ENCODE measurements around the gene JMJD7. TPM values are rescaled to one million over a fixed set of nuclear protein-coding genes. Genes with fewer than 3 reads are reported as not detected.

JMJD7 gene
- total RNA-seq, 4 donors from 2014 or later, result 2.0 to 12.6 (median 7.9) TPM

GRCh38 chr15:41817327-41817726 is 10.6 kb upstream of the JMJD7 start:
- no peak for TF ChIP-seq CTCF (IDR thresholded peaks at IDR 0.05; ENCODE audit: low read depth)

GRCh38 chr15:41817781-41818180 is 10.1 kb upstream of the JMJD7 start:
- no peak for TF ChIP-seq CTCF (IDR thresholded peaks at IDR 0.05; ENCODE audit: low read depth)

- no peak for TF ChIP-seq CTCF (IDR thresholded peaks at IDR 0.05; ENCODE audit: low read depth)
Observed at GRCh38 chr15:41819455-41820050, 8.3 kb upstream of the JMJD7 start.

- TF ChIP-seq CTCF (IDR thresholded peaks at IDR 0.05; ENCODE audit: low read depth), result no peak
Observed at GRCh38 chr15:41820791-41821423, 7.0 kb upstream of the JMJD7 start.

GRCh38 chr15:41821831-41822230 is 6.1 kb upstream of the JMJD7 start:
- TF ChIP-seq CTCF (IDR thresholded peaks at IDR 0.05; ENCODE audit: low read depth), result no peak

GRCh38 chr15:41822471-41822870 is 5.4 kb upstream of the JMJD7 start:
- no peak for TF ChIP-seq CTCF (IDR thresholded peaks at IDR 0.05; ENCODE audit: low read depth)

- TF ChIP-seq CTCF (IDR thresholded peaks at IDR 0.05; ENCODE audit: low read depth), result no peak
Observed at GRCh38 chr15:41822957-41823356, 4.9 kb upstream of the JMJD7 start.
